HPDE6-E6E7 (cell line): Measurements from ENCODE around the gene ZNF407.

Experiments
- DNase-seq: peaks from one replicate; pipeline ENCODE4 v3.0.0; 2011; ENCODE audit warnings: missing footprints; ENCODE audit errors: extremely low spot score

The ZNF407 gene

DNA sequence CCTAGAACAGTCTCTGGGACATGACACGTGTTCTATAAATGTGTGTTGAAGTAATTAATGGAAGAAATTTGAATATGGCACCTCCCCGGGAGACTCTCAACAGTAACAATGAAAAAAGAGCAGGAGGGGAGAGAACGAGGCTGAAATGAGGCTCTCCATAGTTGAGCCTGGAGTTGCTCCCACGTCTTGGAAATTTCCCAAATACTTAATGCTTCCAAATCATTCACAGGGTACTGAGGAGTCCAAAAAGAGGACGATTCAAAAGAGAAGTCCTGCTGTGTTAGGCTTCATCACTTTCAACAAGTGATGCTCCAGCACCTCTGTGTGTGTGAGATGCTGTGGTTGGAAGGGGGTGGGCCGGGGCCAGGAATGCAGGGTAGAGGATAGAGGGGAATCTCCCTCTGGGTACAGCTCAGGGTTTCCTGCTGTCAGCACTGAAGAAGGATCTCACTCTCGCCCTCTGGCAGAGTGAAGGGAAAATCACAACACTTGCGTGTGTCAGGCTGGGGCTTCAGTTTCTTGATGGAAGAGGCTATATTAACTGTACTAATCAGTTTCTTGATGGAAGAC lies 18.1 kb upstream of the ZNF407 start:
- DNase-seq = no peak

DNA sequence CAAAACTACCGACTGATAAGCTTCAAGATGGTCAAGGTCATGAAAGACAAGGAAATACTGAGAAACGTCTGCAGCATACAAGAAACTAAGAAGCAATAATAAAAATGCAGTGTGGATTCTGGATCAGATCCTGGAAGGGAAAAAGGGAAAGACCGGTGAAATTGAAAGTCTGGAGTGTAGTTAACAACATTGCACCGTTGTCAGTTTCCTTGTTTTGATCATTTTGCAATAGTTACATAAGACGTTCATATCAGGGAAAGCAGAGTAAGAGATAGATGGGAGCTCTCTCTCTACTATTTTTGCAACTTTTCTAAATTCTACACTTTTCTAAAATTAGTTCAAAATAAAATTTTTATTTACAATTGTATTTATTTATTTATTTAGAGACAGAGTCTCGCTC lies 15.0 kb upstream of the ZNF407 start:
- DNase-seq = no peak

DNA sequence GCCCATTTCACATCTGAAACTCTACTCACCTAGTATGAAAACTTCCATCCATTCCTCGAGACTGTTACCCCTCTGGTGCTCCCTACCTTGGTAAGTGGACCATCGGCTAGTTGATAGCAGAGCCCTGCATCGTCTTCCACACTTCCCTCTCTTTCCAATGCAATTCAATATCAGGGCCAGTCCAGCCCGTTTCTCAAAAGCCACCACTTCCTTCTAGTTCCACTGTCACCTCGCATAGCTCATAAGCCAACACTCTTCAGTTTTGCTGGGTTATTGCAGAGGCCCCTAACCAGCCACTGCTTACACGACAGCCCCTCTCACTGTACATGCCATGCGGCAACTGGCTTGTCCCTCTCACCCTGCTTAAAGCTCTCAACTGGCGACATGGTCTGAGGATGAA lies 10.2 kb upstream of the ZNF407 start:
- no peak for DNase-seq

DNA sequence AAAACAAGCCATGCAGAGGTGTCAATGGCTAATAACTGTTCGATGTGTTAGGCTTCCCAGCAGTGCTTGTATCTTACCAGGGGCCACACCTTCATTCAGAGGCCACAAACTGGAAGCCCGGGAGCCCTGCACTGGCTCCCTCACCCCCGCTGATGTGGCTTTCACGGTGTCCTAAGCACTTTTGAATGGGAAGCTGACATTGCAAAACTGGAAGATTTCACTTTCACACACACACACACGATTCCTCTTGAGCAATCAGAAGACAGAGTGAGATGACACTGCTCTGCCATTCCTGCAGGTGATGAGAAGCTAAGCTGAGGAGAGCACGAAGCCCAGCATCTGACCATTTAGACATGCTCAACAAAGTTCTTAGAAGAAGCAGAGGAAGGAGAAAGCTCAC lies 8.6 kb upstream of the ZNF407 start:
- DNase-seq = no peak

DNA sequence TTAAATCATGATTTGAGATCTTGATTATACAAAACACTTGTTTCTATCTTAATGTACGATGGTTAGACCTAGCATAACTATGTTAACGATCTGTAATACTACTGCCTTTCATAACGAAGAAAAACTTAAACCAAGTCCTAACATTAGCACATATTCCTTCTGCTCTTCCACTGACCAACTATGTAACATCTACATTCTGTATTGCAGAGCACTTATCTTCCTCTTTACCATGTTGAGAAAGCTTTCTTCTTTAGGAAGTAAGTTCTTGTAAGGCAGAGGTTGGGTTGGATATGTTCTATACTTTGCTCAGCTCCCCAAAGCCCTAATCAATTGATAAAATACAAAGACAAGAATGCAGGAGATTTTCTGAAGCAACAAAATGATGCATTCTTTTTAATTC lies 7.9 kb upstream of the ZNF407 start:
- DNase-seq = no peak

DNA sequence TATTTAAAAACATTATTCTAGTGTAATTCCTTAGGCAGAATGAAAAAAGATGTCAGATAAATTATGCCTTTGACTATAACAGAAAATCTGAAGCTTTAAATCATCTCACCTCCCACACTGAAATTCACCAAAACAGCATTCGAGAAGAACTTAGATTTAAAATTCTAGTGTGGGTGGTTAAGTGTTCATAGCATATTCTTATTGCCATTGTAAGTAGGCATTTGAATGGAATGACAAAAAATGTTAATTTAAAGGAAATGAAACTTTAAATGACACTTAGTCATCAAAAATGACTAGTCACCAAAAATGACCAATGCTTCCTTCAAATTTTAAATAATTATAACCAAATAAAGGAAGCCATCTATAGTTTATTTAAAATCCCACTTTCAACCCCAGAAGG lies 7.0 kb upstream of the ZNF407 start:
- no peak for DNase-seq

DNA sequence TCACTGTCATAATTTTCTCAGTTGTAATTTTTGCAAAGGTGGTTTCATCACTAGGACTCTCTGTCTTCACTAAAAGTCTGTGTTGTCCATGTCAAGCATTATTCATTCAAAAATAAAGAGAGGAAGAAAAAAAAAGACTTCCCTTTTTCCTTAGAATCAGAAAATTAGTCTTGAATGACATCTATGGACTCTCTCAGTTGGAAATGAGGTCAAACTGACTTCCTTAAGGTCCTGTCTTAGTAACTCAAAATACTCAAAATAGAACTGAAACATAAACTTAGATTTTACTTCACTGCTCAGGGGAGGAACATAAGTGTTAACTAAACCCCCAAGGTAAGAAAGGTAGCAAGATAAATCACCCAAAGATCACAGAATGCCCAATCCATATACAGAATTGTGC lies 2.2 kb upstream of the ZNF407 start:
- no peak for DNase-seq

DNA sequence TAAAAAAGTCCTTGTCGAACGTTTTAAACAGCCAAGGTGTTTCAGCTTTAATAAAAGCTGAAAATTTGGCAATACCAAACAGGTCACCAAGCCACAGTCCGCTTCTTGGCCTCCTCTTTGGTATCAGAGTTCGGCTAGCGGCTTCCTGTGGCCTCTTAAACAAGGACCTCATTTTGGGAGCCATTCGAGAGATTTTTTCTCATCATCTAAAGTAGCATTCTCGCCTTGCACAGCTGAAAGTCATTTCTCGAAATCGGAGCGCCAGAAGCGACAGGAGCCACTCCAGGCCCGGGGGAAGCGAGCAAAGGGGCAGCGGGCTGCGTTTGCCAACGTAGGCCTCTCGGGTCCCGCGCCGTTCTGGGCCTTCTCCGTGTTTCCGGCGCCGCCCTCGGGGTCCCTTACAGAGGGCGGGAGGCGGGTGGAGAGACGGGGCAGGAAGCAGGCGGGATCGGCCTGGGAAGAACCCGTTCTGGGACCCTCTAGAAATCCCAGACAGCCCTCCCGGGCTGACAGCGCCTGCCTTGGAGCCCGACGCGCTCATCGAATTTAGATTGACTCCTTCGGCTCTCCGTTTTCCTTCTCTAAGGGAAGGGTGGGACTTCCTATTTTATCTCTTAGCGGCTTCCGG lies 522 bp upstream of the ZNF407 start:
- peak; percentile 46 for DNase-seq

DNA sequence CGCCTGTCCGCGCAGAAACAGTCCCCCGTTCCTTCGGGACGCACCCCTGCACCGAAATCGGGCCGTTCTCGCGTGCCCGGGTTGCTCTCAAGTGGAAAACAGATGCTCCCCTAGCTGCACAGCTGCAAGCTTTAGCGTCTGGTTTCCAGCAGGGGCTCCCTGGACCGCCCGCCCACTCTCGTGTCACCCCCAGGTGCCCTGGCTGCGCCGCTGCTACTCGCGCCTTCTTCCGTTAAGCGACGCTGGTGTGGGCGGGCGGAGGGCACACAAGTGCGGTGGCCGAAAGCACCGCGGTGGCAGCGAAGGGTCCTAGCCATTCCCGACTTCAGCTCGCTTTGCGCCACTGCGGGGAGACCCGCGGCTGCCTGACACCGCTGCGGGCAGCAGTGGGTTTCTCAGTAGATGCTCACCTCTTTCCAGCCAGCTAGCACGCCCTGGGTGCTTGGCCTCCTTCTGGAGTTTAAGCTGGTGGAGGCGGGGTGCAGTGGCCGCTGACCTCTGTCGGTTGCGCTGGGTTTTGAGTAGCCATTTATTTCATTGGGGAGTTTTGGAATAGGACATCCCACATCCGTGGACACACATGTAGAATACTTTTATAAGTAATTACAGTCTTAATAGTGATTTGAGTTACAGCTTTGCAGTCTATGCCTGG lies 806 bp downstream of the ZNF407 start:
- peak; percentile 25 for DNase-seq

DNA sequence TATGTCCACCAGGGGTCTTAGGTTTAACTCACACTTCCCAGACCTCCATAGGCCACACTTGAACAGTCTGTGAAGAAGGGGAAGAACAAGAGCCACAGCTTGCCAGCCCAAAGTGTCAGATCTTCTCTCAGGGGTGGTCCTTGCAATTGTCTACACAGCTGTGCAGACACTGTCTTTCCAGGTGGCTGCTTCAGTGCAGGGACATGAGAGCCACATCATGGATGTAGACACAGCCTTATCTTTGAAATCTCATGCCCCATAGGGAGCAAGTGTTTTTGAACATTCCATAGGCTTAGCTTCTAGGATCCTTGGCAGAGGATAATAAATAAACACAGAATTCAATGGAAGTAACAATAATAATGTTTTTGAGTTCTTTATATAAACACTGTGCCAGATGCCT lies 6.7 kb downstream of the ZNF407 start:
- DNase-seq = no peak

DNA sequence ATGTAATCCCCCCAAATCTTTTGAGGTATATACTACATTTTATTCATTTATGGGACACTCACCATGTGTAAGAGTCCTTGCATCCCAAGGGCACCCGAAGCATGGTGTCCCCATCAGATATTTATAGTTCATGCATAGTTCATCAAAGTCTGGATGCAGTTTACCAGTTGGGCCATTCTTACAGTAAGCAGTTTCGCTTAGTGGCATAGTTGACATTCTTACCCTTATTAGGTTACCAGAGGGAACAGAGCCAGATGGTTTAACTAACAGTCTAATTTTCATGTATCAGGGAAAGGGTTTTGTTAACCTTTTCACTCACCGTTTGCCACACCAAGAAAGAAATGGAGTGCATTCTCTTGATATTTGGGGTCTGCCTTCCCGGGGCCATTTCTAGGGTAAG lies 7.1 kb downstream of the ZNF407 start:
- DNase-seq = no peak

DNA sequence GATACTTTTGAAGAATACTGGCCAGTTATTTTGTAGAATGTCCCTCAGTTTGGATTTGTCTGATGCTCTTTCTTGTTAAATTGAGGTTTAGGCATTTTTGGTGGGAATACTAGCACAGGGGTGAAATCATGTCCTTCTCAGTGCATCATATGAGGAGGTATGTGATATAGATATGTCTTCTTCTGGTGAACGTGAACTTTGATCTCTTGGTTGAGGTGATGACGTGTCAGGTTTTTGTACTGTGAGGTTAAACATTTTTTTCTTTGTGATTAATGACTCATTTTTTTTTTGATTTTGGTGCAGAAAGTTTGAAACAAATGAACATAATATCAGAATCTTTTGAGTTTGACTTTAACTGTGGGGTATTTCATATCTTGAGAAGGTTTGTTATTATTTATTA lies 11.0 kb downstream of the ZNF407 start:
- no peak for DNase-seq

DNA sequence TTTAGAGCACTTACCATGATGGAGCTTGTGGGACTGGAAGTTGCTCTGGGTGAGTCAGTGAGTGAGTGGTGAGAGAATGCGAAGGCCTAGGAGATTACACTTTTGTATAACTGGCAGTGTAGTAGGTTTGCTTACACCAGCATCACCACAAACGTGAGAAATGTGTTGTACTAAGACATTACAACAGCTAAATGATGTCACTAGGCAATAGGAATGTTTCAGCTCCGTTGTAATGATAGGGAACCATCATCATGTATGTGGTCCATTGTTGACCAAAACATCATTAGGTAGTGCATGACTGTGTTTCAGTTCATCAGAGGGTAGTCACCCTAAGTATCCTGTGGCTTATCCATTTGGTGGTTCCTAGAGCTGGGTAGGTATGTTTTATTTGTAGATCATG lies 11.9 kb downstream of the ZNF407 start:
- no peak for DNase-seq

DNA sequence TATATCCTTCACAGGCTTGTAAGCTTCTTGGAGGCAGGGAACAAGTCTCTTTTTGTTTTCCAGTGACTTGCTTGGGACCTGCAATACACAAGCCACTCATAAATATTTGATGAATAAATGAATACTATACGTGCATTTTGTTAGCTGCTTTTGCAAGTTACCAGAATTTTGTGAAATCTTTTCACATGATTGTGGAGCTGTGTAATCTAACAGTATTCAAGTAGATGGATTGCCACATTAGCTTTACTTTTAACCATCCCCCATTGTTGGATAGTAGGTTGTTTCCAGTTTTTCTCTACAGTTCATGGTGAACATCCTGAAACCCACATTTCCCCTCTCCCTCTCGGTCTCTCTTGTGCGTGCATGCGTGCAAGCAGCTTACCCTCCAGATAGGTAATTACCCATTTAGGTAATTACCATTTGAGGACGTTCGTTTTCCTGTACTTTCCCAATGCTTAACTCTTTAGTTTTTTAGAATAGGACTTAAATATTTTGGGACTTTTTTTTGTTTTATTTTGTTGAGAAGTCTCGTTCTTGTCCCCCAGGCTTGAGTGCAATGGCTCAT lies 12.5 kb downstream of the ZNF407 start:
- no peak for DNase-seq

DNA sequence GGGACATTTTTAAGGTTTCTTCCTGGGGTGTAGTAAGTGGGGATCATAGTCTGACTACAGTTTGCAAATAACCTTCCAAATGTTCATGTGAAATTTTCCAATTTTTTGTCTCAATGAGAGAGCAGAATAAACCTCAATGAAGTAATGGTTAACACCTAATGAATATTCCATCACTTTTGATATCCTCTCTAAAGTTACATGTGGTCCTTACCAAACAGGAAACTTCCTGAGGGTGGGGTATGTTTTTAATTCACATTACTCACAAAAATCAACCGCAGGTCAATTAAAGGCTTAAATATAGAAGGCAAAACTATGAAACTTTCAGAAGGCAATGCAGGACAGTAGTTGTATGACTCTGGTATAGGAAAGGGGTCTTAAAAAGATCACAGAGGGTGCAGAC lies 13.2 kb downstream of the ZNF407 start:
- no peak for DNase-seq

DNA sequence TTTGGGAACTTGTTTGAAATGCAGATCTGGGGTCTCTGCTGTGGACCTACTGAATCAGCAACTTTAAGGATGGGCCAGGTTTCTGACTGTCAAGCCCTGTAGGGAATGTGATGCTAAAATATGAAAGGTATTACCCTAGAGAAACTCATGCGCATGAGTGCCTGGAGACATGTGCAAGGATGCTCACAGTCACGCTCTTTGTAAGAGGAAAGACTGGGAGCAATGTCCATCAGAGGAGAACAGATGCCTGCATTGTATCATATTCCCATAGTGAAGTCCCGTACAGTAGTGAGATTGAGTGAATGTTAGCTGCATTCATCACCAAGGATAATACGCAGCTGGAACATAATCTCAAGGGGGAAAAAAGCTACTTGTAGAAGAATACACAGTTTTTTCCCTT lies 14.1 kb downstream of the ZNF407 start:
- no peak for DNase-seq

DNA sequence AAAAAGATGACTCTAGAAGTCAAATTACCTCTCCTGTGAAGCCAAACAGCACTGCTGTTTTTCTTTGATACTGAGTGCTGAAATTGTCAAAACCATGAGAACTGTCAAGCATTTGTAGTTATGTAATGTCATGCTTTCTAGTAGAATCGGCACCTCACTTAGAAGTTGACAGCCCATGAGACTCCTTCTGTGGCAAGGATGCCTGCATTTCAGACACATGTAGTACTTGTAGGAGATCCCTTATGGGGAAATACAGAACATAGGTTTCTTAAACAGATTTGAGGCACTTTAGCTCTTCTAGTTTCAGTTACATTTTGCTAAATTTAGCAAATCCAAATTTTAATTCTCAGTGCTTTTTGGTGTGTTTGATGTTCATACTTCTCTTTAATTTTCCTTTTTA lies 15.7 kb downstream of the ZNF407 start:
- DNase-seq = no peak

DNA sequence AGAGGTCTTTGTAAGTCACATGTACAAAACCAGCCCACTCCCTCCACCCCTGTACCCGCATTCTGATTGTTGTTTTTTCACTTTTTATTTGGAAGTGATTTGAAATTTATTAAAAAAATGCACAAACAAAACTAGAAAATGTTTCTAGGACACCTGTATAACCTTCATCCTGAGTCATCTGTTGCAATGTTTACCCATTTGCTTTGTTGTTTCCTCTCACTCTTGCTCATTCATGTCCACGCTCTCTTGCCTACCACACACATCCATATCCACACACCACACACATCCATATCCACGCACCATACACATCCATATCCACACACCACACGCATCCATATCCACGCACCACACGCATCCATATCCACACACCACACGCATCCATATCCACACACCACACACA lies 18.8 kb downstream of the ZNF407 start:
- no peak for DNase-seq

DNA sequence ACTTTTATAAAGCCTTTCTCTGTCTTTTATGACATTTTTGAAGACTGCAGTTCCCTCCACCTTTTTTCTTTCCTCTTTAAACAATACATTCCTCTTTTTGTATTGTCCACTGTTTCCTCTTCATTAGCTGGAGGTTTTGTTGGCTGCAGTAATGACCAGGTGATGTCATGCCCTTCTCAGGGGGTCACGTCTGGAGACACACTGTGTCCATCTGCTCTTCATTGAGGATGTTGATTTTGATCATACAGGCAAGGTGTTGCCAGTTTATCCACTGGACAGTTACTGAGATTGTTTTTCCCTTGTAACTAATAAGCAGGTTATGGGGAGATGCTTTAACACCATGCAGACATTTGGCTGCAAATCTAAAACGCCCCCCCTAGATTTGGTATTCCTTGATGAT lies 19.8 kb downstream of the ZNF407 start:
- no peak for DNase-seq

DNA sequence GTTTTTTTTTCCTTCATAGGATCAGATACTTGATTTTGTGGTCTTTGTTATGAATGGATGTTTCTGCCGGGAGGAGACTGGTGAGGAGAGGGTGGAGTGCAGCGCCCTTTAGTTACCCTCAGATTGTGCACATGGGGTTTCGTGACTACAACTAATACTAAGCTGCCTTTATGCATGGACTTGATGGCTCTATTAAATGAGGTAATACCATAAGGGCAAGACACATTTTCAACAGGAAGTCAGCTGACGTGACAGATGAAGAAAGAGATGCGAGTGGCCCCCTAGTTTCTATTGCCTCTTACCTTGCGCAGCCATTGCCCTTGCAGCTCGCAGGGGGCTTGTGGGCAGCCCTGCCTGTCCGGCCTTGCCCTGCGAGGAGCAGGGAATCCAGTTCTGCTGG lies 24.4 kb downstream of the ZNF407 start:
- DNase-seq = no peak

DNA sequence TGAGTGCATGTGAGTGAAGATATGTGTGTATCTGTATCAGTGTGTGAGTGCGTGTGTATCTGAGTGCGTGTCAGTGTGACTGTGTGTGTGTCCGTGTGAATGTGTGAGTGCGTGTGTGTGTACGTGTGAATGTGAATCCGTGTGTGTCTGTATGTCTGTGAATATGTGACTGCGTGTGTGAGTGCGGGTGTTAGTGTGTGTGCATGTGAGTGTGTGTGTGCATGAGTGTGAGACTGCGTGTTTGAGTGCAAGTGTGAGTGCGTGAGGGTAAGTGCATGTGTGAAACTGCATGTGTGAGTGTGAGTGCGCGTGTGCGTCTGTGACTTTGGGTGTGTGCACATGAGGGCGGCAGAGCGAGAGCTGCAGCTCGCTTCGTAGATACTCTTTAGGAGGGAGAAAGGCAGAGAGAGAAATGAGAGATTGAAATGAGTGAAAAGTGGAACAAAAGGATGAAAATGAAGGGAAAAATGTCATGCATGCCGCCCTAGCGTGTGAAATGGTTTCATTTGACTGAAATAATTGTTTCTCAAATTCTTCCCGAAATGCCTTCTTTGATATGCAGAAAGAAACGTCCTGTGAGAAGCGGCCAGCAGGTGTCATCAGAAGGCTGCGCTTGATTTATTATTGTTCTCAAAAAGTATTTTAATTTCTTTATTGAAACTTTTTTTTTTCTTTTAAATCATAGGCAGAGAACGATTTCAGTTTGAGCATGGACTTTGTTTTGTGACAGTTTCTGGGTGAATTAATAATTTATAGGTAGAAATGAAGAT lies 25.6 kb downstream of the ZNF407 start:
- DNase-seq = no peak

DNA sequence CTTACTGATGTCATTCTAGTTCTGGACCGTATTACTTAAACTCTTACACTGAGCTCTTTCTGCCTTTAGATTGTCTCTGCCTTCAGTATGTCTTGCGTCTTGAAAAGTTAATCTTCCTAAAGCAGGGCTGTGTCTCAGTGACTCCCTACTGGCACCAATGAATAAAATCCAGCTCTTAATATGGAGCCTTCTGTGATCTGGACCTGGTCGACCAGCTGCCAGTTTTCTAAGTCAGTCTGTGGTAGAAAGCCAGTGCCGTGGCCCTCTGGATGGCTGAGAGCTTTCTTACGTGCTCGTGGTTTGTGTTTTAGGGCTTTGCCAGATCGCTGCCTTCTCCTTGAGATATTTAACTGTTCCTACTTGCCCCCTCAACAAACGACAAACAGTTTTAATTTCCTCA lies 26.8 kb downstream of the ZNF407 start:
- DNase-seq = no peak

DNA sequence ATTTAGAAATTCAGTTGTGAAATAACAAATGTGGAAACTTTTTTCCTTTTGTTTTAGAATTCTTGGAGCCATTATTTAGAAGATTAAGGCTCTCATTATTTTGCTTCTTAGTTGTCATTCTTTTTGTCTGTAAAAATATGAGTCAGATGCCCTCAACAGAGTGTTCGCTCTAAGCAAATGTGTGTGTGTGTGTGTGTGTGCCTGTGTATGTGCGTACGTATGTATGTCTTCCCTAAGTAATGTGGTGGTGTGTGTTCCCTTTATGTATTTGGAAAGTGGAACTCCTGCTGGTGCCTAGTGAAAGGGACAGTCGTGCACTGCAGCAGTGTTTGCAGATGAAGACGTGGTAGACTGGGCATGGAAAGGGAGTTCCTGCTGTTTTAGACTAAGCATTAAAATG lies 27.5 kb downstream of the ZNF407 start:
- DNase-seq = no peak
